DOHH2 (cell line): ENCODE results near the gene EPHB1.

Experiments
- EZH2phosphoT487 ChIP-seq: fragments of 200-600 bp; sonication (generic); IDR thresholded peaks from 2 replicates; pipeline ENCODE4 v1.6.1; 2017; ENCODE audit warnings: borderline replicate concordance, mild to moderate bottlenecking, antibody characterized with exemption, low read length, moderate library complexity, mixed read lengths
- TF ChIP-seq, protein P1 (sequence below): fragments of 200-600 bp; sonication (generic); IDR thresholded peaks from one replicate; pipeline ENCODE4 v1.5.1; 2014; ENCODE audit warnings: antibody characterized with exemption, mild to moderate bottlenecking, low read depth, low read length; ENCODE audit not compliant: poor library complexity, severe bottlenecking

DNA sequence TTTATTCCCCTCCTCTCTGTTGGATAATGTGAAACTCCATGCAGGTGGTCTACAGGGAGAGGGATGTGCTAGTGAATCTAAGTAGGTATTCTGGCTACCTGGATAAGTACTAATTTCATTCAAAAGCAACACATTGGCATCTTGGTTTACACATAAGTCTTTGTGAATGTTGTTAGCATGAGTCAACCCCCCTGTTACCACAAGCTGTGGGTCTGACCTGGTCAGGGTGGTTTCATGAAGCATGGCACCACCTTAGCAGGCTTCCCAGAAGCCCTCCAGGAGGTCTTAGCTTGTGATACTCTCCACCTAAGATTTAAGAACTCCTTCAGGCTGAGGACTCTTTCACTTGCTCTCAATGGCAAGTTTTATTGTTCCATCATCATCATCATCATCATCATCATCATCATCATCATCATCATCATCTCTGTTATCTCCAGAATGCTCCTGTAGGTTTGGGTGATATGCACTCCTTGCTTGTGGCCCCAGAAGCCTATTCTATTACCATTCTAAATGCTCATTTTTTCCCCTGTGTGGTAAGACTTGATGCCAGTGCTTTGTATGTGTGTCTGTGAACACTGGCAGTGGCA is 62.8 kb downstream of the EPHB1 start:
- TF ChIP-seq EZH2phosphoT487, result no peak
- TF ChIP-seq, protein P1, sequence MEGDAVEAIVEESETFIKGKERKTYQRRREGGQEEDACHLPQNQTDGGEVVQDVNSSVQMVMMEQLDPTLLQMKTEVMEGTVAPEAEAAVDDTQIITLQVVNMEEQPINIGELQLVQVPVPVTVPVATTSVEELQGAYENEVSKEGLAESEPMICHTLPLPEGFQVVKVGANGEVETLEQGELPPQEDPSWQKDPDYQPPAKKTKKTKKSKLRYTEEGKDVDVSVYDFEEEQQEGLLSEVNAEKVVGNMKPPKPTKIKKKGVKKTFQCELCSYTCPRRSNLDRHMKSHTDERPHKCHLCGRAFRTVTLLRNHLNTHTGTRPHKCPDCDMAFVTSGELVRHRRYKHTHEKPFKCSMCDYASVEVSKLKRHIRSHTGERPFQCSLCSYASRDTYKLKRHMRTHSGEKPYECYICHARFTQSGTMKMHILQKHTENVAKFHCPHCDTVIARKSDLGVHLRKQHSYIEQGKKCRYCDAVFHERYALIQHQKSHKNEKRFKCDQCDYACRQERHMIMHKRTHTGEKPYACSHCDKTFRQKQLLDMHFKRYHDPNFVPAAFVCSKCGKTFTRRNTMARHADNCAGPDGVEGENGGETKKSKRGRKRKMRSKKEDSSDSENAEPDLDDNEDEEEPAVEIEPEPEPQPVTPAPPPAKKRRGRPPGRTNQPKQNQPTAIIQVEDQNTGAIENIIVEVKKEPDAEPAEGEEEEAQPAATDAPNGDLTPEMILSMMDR, result no peak
